ENCODE results near the gene RNF157.

Gene RNF157

GRCh38 chr17:76179496-76180467 is 60.5 kb downstream of the RNF157 start:
- H3K9me3 Mint-ChIP-seq (ENCODE audit: low read depth) = no peaks in the 10 kb centered on the region
- H3K4me3 Mint-ChIP-seq = peak overlapping the region; percentile 70
- H3K4me1 Mint-ChIP-seq (ENCODE audit: low read depth) = peaks cover 67% of the 10 kb centered on the region
- H3K27me3 Mint-ChIP-seq = no peaks in the 10 kb centered on the region
- H3K36me3 Mint-ChIP-seq = peaks cover 5% of the 10 kb centered on the region
- peak overlapping the region; percentile 97 for H3K27ac Mint-ChIP-seq

- H3K4me1 Mint-ChIP-seq (ENCODE audit: low read depth) = peaks cover 63% of the 10 kb centered on the region
- no peaks in the 10 kb centered on the region for H3K9me3 Mint-ChIP-seq (ENCODE audit: low read depth)
- peaks cover 4% of the 10 kb centered on the region for H3K36me3 Mint-ChIP-seq
- no peak overlapping the region for H3K4me3 Mint-ChIP-seq
- H3K27ac Mint-ChIP-seq = peak overlapping the region; percentile 97
- no peaks in the 10 kb centered on the region for H3K27me3 Mint-ChIP-seq
These were observed 62.2 kb downstream of the RNF157 start for GRCh38 chr17:76178124-76178523.

- Mint-ChIP-seq H3K36me3 (peaks cover 2% of the 10 kb centered on the region), H3K27ac (peak overlapping the region; percentile 97), H3K9me3 (ENCODE audit: low read depth) (no peaks in the 10 kb centered on the region), H3K4me1 (ENCODE audit: low read depth) (peaks cover 59% of the 10 kb centered on the region), H3K27me3 (no peaks in the 10 kb centered on the region), H3K4me3 (no peak overlapping the region)
These were observed 63.4 kb downstream of the RNF157 start for GRCh38 chr17:76176701-76177574.

- Mint-ChIP-seq H3K27ac (peak overlapping the region; percentile 28), H3K36me3 (peaks cover 3% of the 10 kb centered on the region)
These were observed 66.3 kb downstream of the RNF157 start for GRCh38 chr17:76174037-76174436.

GRCh38 chr17:76173474-76173873 is 66.8 kb downstream of the RNF157 start:
- H3K36me3 Mint-ChIP-seq = peaks cover 8% of the 10 kb centered on the region
- H3K4me3 Mint-ChIP-seq = no peak overlapping the region
- H3K27ac Mint-ChIP-seq = no peak overlapping the region
- no peaks in the 10 kb centered on the region for H3K27me3 Mint-ChIP-seq
- H3K9me3 Mint-ChIP-seq (ENCODE audit: low read depth) = no peaks in the 10 kb centered on the region
- H3K4me1 Mint-ChIP-seq (ENCODE audit: low read depth) = peaks cover 34% of the 10 kb centered on the region

More at GRCh38 chr17:76174037-76174436, 66.3 kb downstream of the RNF157 start:
- Mint-ChIP-seq H3K4me1 (ENCODE audit: low read depth) (peaks cover 36% of the 10 kb centered on the region), H3K4me3 (no peak overlapping the region), H3K9me3 (ENCODE audit: low read depth) (no peaks in the 10 kb centered on the region), H3K27me3 (no peaks in the 10 kb centered on the region)

GRCh38 chr17:76171706-76172105 is 68.6 kb downstream of the RNF157 start:
- Mint-ChIP-seq H3K27me3 (no peaks in the 10 kb centered on the region), H3K36me3 (peaks cover 11% of the 10 kb centered on the region), H3K9me3 (ENCODE audit: low read depth) (no peaks in the 10 kb centered on the region), H3K27ac (no peak overlapping the region), H3K4me3 (no peak overlapping the region), H3K4me1 (ENCODE audit: low read depth) (peaks cover 26% of the 10 kb centered on the region)

GRCh38 chr17:76170114-76170513 is 70.2 kb downstream of the RNF157 start:
- no peaks in the 10 kb centered on the region for H3K27me3 Mint-ChIP-seq
- peaks cover 20% of the 10 kb centered on the region for H3K4me1 Mint-ChIP-seq (ENCODE audit: low read depth)
- H3K36me3 Mint-ChIP-seq = peaks cover 8% of the 10 kb centered on the region
- no peak overlapping the region for H3K27ac Mint-ChIP-seq
- no peak overlapping the region for H3K4me3 Mint-ChIP-seq
- H3K9me3 Mint-ChIP-seq (ENCODE audit: low read depth) = no peaks in the 10 kb centered on the region

GRCh38 chr17:76166906-76167305 is 73.4 kb downstream of the RNF157 start:
- Mint-ChIP-seq H3K4me3 (no peak overlapping the region), H3K9me3 (ENCODE audit: low read depth) (no peaks in the 10 kb centered on the region), H3K27ac (no peak overlapping the region), H3K27me3 (no peaks in the 10 kb centered on the region), H3K36me3 (peaks cover 14% of the 10 kb centered on the region), H3K4me1 (ENCODE audit: low read depth) (peaks cover 15% of the 10 kb centered on the region)

- Mint-ChIP-seq H3K27ac (peak overlapping the region; percentile 86), H3K4me3 (no peak overlapping the region), H3K9me3 (ENCODE audit: low read depth) (no peaks in the 10 kb centered on the region), H3K36me3 (peaks cover 14% of the 10 kb centered on the region), H3K4me1 (ENCODE audit: low read depth) (peaks cover 15% of the 10 kb centered on the region), H3K27me3 (no peaks in the 10 kb centered on the region)
These were observed 74.1 kb downstream of the RNF157 start for GRCh38 chr17:76166168-76166567.

GRCh38 chr17:76164331-76164730 is 76.0 kb downstream of the RNF157 start:
- Mint-ChIP-seq H3K4me3 (no peak overlapping the region), H3K27ac (no peak overlapping the region), H3K36me3 (peaks cover 14% of the 10 kb centered on the region), H3K4me1 (ENCODE audit: low read depth) (peaks cover 14% of the 10 kb centered on the region), H3K9me3 (ENCODE audit: low read depth) (no peaks in the 10 kb centered on the region), H3K27me3 (no peaks in the 10 kb centered on the region)

- Mint-ChIP-seq H3K9me3 (ENCODE audit: low read depth) (no peaks in the 10 kb centered on the region), H3K27ac (no peak overlapping the region), H3K4me3 (no peak overlapping the region), H3K36me3 (peaks cover 11% of the 10 kb centered on the region), H3K27me3 (no peaks in the 10 kb centered on the region), H3K4me1 (ENCODE audit: low read depth) (peaks cover 13% of the 10 kb centered on the region)
These were observed 76.4 kb downstream of the RNF157 start for GRCh38 chr17:76163919-76164318.

GRCh38 chr17:76161619-76162266 is 78.5 kb downstream of the RNF157 start:
- Mint-ChIP-seq H3K27me3 (no peaks in the 10 kb centered on the region), H3K27ac (no peak overlapping the region), H3K4me3 (no peak overlapping the region), H3K4me1 (ENCODE audit: low read depth) (peaks cover 11% of the 10 kb centered on the region), H3K9me3 (ENCODE audit: low read depth) (no peaks in the 10 kb centered on the region), H3K36me3 (peaks cover 8% of the 10 kb centered on the region)

- Mint-ChIP-seq H3K4me3 (no peak overlapping the region), H3K27ac (no peak overlapping the region), H3K9me3 (ENCODE audit: low read depth) (no peaks in the 10 kb centered on the region), H3K36me3 (peaks cover 11% of the 10 kb centered on the region), H3K27me3 (no peaks in the 10 kb centered on the region), H3K4me1 (ENCODE audit: low read depth) (peaks cover 12% of the 10 kb centered on the region)
These were observed 79.3 kb downstream of the RNF157 start for GRCh38 chr17:76160896-76161528.

- Mint-ChIP-seq H3K4me1 (ENCODE audit: low read depth) (peaks cover 24% of the 10 kb centered on the region), H3K27me3 (no peaks in the 10 kb centered on the region), H3K9me3 (ENCODE audit: low read depth) (no peaks in the 10 kb centered on the region), H3K36me3 (peaks cover 14% of the 10 kb centered on the region), H3K4me3 (no peak overlapping the region), H3K27ac (peak overlapping the region; percentile 16)
These were observed 81.1 kb downstream of the RNF157 start for GRCh38 chr17:76159157-76159556.
